Suprapubic skin (tissue), 4 donors: Measurements from ENCODE around the gene PSMD13.
"Not testable (repeated sequence)": the region's sequence is repeated elsewhere in the genome, so short reads cannot be mapped to it uniquely, and the experiment has no call there.

Experiments used
- EP300 ChIP-seq: sonication (generic); formaldehyde crosslinking; IDR thresholded peaks from one replicate; pipeline ENCODE4 v1.6.1; 2017; ENCODE audit warnings: antibody characterized with exemption
- POLR2A ChIP-seq, 2 donors: fragments of 450-650 bp; IDR thresholded peaks; one replicate each; pipeline ENCODE4 v1.6.1; 2017; ENCODE audit warnings: antibody characterized with exemption in 2 of 2, mild to moderate bottlenecking in 2 of 2, moderate library complexity in 2 of 2
- POLR2AphosphoS5 ChIP-seq, 3 donors: sonication (generic); formaldehyde crosslinking; IDR thresholded peaks; one replicate each; pipeline ENCODE4 v1.6.1; 2017; ENCODE audit warnings: antibody characterized with exemption in 3 of 3
- TF ChIP-seq, protein P1 (sequence below), 2 donors: fragments of 200-600 bp in 1 of 2; fragments of 450-650 bp in 1 of 2; sonication (generic) in 1 of 2; IDR thresholded peaks; one replicate each; pipeline ENCODE4 v1.5.1; 2016 to 2019; ENCODE audit warnings: antibody characterized with exemption in 2 of 2, mild to moderate bottlenecking in 1 of 2, moderate library complexity in 1 of 2

DNA sequence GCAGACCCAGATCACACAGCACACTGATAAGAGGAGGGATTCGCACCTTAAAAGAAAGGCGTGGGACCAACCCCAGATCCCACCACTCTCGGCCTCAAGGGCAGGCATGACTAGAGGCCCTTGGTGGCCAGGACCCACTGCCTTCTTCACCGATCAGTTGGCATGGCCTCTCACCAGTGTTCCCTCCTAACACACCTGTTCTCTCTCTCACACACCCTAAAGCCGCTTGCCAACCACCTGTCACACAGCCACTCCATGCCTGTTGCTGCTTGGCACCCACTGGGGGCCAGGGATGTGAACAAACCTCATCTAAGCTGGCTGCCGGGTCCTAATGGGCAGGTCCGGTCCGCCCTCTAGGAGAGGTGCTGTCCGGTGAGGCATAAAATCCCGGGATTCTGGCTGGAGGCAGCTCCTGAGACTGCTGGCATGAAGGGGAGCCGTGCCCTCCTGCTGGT, 44.1 kb upstream of the PSMD13 start, which contains the start of gene SCGB1C1:
- TF ChIP-seq POLR2A (IDR thresholded peaks at IDR 0.05); POLR2AphosphoS5 (IDR thresholded peaks at IDR 0.05); EP300: not testable (repeated sequence)
- TF ChIP-seq, protein P1, sequence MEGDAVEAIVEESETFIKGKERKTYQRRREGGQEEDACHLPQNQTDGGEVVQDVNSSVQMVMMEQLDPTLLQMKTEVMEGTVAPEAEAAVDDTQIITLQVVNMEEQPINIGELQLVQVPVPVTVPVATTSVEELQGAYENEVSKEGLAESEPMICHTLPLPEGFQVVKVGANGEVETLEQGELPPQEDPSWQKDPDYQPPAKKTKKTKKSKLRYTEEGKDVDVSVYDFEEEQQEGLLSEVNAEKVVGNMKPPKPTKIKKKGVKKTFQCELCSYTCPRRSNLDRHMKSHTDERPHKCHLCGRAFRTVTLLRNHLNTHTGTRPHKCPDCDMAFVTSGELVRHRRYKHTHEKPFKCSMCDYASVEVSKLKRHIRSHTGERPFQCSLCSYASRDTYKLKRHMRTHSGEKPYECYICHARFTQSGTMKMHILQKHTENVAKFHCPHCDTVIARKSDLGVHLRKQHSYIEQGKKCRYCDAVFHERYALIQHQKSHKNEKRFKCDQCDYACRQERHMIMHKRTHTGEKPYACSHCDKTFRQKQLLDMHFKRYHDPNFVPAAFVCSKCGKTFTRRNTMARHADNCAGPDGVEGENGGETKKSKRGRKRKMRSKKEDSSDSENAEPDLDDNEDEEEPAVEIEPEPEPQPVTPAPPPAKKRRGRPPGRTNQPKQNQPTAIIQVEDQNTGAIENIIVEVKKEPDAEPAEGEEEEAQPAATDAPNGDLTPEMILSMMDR (IDR thresholded peaks at IDR 0.05), result not testable (repeated sequence)
